K562 (cell line): ENCODE data around the gene MED16. TPM values are rescaled to one million over a fixed set of nuclear protein-coding genes. Genes with fewer than 3 reads are reported as not detected.

Experiments used
- ATAC-seq: fragments of 200-7000 bp; cut with Tn5 transposase; 3 replicates; pipeline ENCODE4 v1.9.1; 2020; ENCODE audit warnings: moderate library complexity
- BruUV-seq: library from RNA; stranded (reverse); fragments of 400-500 nt; replicated peaks from 2 replicates; lab custom pipeline; 2021; lab: Mats Ljungman, UMichigan
- CTCF ChIA-PET: fragments of 300-600 bp; formaldehyde crosslinking; extraction: SDS; loops from one replicate; lab custom pipeline; 2021; ENCODE audit warnings: low intra/inter-chr PET ratio; lab: Yijun Ruan, JAX
- POLR2A ChIA-PET: fragments of 300-600, 350-650 bp; sonication (Branson Sonifier 250); formaldehyde crosslinking; extraction: SDS; loops from one replicate; lab custom pipeline; 2021; ENCODE audit warnings: antibody characterized with exemption, inconsistent platforms; lab: Yijun Ruan, JAX
- DNase-seq, 4 experiments: peaks; one replicate each; pipeline versions ENCODE4 v3.0.0 to v3.0.0-alpha.2; 2011 to 2018; ENCODE audit warnings: low spot score in 3 of 4, mixed read lengths in 3 of 4; ENCODE audit errors: extremely low read depth in 1 of 4
- FAIRE-seq: peaks from 2 replicates; lab custom pipeline; 2011; peaks lifted over from hg19 to GRCh38; lab: Jason Lieb, UNC
- H2AFZ ChIP-seq: 2 replicates; pipeline ENCODE4 v1.6.0; 2011; ENCODE audit warnings: low read depth, low read length, control low read depth, inconsistent platforms
- H3K27ac ChIP-seq: fragments of 200-600 bp; 3 replicates; pipeline ENCODE4 v1.8.0; 2011; ENCODE audit warnings: low read depth, mild to moderate bottlenecking, control low read depth, inconsistent platforms, low read length, moderate library complexity, mixed read lengths; ENCODE audit errors: extremely low read depth
- H3K27me3 ChIP-seq, 2 experiments: fragments of 300-600 bp in 1 of 2; 2 replicates in 1 of 2; 3 replicates in 1 of 2; pipeline versions ENCODE4 v1.6.0 to v1.8.0; 2011; ENCODE audit warnings: inconsistent platforms in 2 of 2, low read length in 2 of 2, mild to moderate bottlenecking in 1 of 2, mixed read lengths in 1 of 2, moderate library complexity in 1 of 2; ENCODE audit not compliant: control insufficient read depth in 2 of 2, insufficient read depth in 2 of 2
- H3K36me3 ChIP-seq: fragments of 300-600 bp; 3 replicates; pipeline ENCODE4 v1.8.0; 2011; ENCODE audit warnings: mild to moderate bottlenecking, low read length, inconsistent platforms; ENCODE audit not compliant: control insufficient read depth, insufficient read depth
- H3K4me1 ChIP-seq, 2 experiments: fragments of 200-600 bp in 1 of 2; replicated peaks in 1 of 2; 2 replicates in 1 of 2; 3 replicates in 1 of 2; pipeline versions ENCODE4 v1.5.1 to v1.8.0; 2011; ENCODE audit warnings: inconsistent platforms in 2 of 2, low read length in 2 of 2, mild to moderate bottlenecking in 1 of 2, mixed read lengths in 1 of 2, moderate library complexity in 1 of 2; ENCODE audit not compliant: control insufficient read depth in 2 of 2, insufficient read depth in 2 of 2
- H3K4me2 ChIP-seq: 2 replicates; pipeline ENCODE4 v1.6.1; 2011; ENCODE audit warnings: low read length, control low read depth, inconsistent platforms, mixed read lengths; ENCODE audit not compliant: insufficient read depth
- H3K4me3 ChIP-seq: fragments of 200-600 bp; sonication (generic), shearing (Covaris generic); 2 replicates; pipeline ENCODE4 v1.5.1; 2016; ENCODE audit warnings: control low read depth, inconsistent platforms
- H3K79me2 ChIP-seq: fragments of 200-600 bp; 3 replicates; pipeline ENCODE4 v1.8.0; 2011; ENCODE audit warnings: low read length, inconsistent platforms; ENCODE audit not compliant: control insufficient read depth, insufficient read depth
- H3K9ac ChIP-seq, 2 experiments: 2 replicates each; pipeline versions ENCODE4 v1.6.0 to v1.6.1; 2011; ENCODE audit warnings: low read depth in 2 of 2, low read length in 2 of 2, control low read depth in 1 of 2, inconsistent platforms in 1 of 2, mild to moderate bottlenecking in 1 of 2, mixed read lengths in 1 of 2; ENCODE audit not compliant: insufficient read depth in 1 of 2
- H3K9me1 ChIP-seq: one replicate; pipeline ENCODE4 v1.6.0; 2011; ENCODE audit warnings: inconsistent platforms, mild to moderate bottlenecking, low read length, moderate library complexity; ENCODE audit not compliant: control insufficient read depth, insufficient read depth
- H3K9me3 ChIP-seq: replicated peaks from 2 replicates; pipeline ENCODE4 v1.5.1; 2011; ENCODE audit warnings: low read depth, low read length, inconsistent platforms; ENCODE audit not compliant: control insufficient read depth, insufficient read depth
- H4K20me1 ChIP-seq: replicated peaks from 2 replicates; pipeline ENCODE4 v1.6.1; 2011; ENCODE audit warnings: low read length, inconsistent platforms, mixed read lengths; ENCODE audit not compliant: control insufficient read depth, insufficient read depth
- CBX8 ChIP-seq: fragments of 200-600 bp; sonication (generic); IDR thresholded peaks from 2 replicates; pipeline ENCODE4 v1.6.1; 2012; ENCODE audit warnings: borderline replicate concordance, mixed run types, low read depth, mild to moderate bottlenecking, moderate library complexity, mixed read lengths, low read length, control low read depth, inconsistent platforms; ENCODE audit not compliant: poor library complexity, severe bottlenecking; ENCODE audit errors: extremely low read depth
- DDX20 ChIP-seq: fragments of 450-650 bp; IDR thresholded peaks from 2 replicates; pipeline ENCODE4 v1.6.1; 2016; ENCODE audit warnings: missing genetic modification characterization, low read depth, mild to moderate bottlenecking, missing compliant biosample characterization, moderate library complexity
- POLR2G ChIP-seq: fragments of 200-400 bp; formaldehyde crosslinking; IDR thresholded peaks from 2 replicates; pipeline ENCODE4 v1.6.1; 2017; ENCODE audit warnings: low read depth, mild to moderate bottlenecking, antibody characterized with exemption, low read length, moderate library complexity
- RBFOX2 ChIP-seq: fragments of 200-400 bp; formaldehyde crosslinking; IDR thresholded peaks from 2 replicates; pipeline ENCODE4 v1.6.1; 2017; ENCODE audit warnings: low read depth, mild to moderate bottlenecking, low read length, moderate library complexity
- SIN3A ChIP-seq, 2 experiments: fragments of 150-350 bp in 1 of 2; IDR thresholded peaks; 2 replicates each; pipeline ENCODE4 v1.6.1; 2011 to 2016; ENCODE audit warnings: borderline replicate concordance in 2 of 2, low read depth in 2 of 2, low read length in 2 of 2, mild to moderate bottlenecking in 2 of 2, moderate library complexity in 2 of 2; ENCODE audit not compliant: control insufficient read depth in 1 of 2
- ZNF644 ChIP-seq: fragments of 200-800 bp; sonication (Bioruptor generic); IDR thresholded peaks from 2 replicates; pipeline ENCODE4 v1.6.1; 2016; ENCODE audit warnings: low read depth, missing genetic modification characterization, missing compliant biosample characterization
- ZNF785 ChIP-seq: fragments of 250-450 bp; sonication (Bioruptor Pico); IDR thresholded peaks from 2 replicates; pipeline ENCODE4 v1.4.0; 2020; ENCODE audit warnings: mild to moderate bottlenecking
- WGBS: fragments of 100-300 bp; shearing (Covaris generic); methylation state at CpG from one replicate; pipeline ENCODE4 v1.1.6; 2016; ENCODE audit warnings: low coverage, mixed read lengths; ENCODE audit not compliant: insufficient coverage; ENCODE audit errors: missing lambda C conversion rate; 5-methylcytosine and 5-hydroxymethylcytosine counted together
- in situ Hi-C: fragments of 300-500 bp; cut with MboI; formaldehyde crosslinking; loops from 4 replicates; pipeline ENCODE4 v1.15.0; 2018; ENCODE audit warnings: inconsistent platforms, mixed read lengths
- intact Hi-C: fragments of 100-400 bp; cut with micrococcal nuclease; formaldehyde crosslinking; loops from 2 replicates; pipeline ENCODE4 v1.14.2; 2022
- polyA plus RNA-seq, 8 experiments: library from polyadenylated mRNA; depleted of rRNA in 4 of 8; stranded (reverse) in 5 of 8; unstranded in 3 of 8; fragments of >200 nt; fragmentation: Nextera tagmentation in 2 of 8; fragmentation: Illumina TruSeq in 1 of 8; extraction: Ambion mirVana in 2 of 8; extraction: Trizol in 1 of 8; gene quantifications; 2 replicates each; pipeline versions ENCODE4 v1.2.1 to v1.2.3, GENCODE V29; 2011 to 2014; ENCODE audit warnings: inconsistent platforms in 1 of 8, missing spikeins in 1 of 8
- total RNA-seq, 7 experiments: library from RNA; depleted of rRNA in 6 of 7; stranded (reverse); fragments of >200 nt in 6 of 7; fragmentation: Illumina TruSeq in 2 of 7; extraction: Trizol in 2 of 7; gene quantifications; 2 replicates each; pipeline versions ENCODE4 v1.2.1 to v1.2.3, GENCODE V29; 2011 to 2021; ENCODE audit warnings: low replicate concordance in 1 of 7
- TF ChIP-seq, protein P1 (sequence below): fragments of 450-650 bp; IDR thresholded peaks from 2 replicates; pipeline ENCODE4 v1.6.1; 2017; ENCODE audit warnings: antibody characterized with exemption, mild to moderate bottlenecking
- TF ChIP-seq, protein P2 (sequence below): fragments of 200-800 bp; sonication (Bioruptor generic); IDR thresholded peaks from 2 replicates; pipeline ENCODE4 v1.6.1; 2016; ENCODE audit warnings: missing genetic modification characterization, missing compliant biosample characterization

MED16 gene
- total and polyA plus RNA-seq, 9 of the 15 experiments (the other 6 are each of a cell fraction or from before 2014, with no cell fraction given): 0.89 to 59.9 (median 8.6) TPM

DNA sequence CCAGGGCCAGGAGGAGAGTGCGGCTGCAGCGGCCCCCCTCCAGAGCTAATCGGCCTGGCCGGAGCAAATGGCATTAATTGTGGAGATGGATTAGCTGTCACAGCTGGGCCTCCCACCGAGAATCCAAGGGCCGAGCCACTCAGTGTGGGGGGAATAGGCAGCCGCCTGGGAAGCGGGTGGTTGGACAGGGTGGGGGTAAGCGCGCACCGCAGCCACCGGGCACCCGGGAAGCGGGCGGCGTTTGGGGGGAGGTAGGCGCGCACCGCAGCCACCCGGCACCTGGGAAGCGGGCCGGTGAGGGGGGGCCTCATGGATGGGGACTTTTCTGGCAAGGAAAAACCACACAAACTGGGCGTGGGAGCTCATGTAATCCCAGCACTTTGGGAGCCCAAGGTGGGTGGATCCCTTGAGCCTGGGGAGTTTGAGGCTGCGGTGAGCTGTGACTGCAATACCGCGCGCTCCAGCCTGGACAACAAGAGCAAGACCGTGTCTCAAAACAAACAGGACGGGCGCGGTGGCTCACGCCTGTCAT, 10.3 kb upstream of the MED16 start:
- FAIRE-seq: no peak
- Histone ChIP-seq H3K79me2 (peaks cover 80% of the 10 kb centered on the region), H3K4me3 (no peak overlapping the region), H3K4me1 (peaks cover 54 to 88% of the 10 kb centered on the region in 2 experiments), H3K9me1 (peaks cover 5% of the 10 kb centered on the region), H4K20me1 (peaks cover 12% of the 10 kb centered on the region), H3K4me2 (no peak overlapping the region), H2AFZ (no peak overlapping the region), H3K9ac (peak overlapping the region in 1 of 2 experiments; percentile 85; a peak in 2 of 4 replicates), H3K9me3 (no peaks in the 10 kb centered on the region), H3K36me3 (peaks cover 65% of the 10 kb centered on the region; the same call in 2 of the 3 replicates), H3K27ac (peak overlapping the region; percentile 61), H3K27me3 (no peaks in the 10 kb centered on the region)
- peak in 1 of 4 experiments; percentile 67 for DNase-seq
- ATAC-seq: no peak
- intact Hi-C loops (no loop called here), in situ Hi-C loops (no loop called here)
- CTCF ChIA-PET: no interaction called here
- no TSS peak for BruUV-seq
- POLR2A ChIA-PET: interaction anchor here (0.6 to 3.2 kb wide), 2 partner anchors 10 to 833 kb away, joined by 3 to 15 read pairs; partner anchors contain the start of genes MED16 and RNU6-9
- WGBS: 34% methylated on average over 27 of the region's 32 CpGs
- TF ChIP-seq, protein P1, sequence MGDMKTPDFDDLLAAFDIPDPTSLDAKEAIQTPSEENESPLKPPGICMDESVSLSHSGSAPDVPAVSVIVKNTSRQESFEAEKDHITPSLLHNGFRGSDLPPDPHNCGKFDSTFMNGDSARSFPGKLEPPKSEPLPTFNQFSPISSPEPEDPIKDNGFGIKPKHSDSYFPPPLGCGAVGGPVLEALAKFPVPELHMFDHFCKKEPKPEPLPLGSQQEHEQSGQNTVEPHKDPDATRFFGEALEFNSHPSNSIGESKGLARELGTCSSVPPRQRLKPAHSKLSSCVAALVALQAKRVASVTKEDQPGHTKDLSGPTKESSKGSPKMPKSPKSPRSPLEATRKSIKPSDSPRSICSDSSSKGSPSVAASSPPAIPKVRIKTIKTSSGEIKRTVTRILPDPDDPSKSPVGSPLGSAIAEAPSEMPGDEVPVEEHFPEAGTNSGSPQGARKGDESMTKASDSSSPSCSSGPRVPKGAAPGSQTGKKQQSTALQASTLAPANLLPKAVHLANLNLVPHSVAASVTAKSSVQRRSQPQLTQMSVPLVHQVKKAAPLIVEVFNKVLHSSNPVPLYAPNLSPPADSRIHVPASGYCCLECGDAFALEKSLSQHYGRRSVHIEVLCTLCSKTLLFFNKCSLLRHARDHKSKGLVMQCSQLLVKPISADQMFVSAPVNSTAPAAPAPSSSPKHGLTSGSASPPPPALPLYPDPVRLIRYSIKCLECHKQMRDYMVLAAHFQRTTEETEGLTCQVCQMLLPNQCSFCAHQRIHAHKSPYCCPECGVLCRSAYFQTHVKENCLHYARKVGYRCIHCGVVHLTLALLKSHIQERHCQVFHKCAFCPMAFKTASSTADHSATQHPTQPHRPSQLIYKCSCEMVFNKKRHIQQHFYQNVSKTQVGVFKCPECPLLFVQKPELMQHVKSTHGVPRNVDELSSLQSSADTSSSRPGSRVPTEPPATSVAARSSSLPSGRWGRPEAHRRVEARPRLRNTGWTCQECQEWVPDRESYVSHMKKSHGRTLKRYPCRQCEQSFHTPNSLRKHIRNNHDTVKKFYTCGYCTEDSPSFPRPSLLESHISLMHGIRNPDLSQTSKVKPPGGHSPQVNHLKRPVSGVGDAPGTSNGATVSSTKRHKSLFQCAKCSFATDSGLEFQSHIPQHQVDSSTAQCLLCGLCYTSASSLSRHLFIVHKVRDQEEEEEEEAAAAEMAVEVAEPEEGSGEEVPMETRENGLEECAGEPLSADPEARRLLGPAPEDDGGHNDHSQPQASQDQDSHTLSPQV: 0 out of 2 replicates have a peak, but pooled peaks have one; percentile 38
- no peak for TF ChIP-seq DDX20
- TF ChIP-seq, protein P2, sequence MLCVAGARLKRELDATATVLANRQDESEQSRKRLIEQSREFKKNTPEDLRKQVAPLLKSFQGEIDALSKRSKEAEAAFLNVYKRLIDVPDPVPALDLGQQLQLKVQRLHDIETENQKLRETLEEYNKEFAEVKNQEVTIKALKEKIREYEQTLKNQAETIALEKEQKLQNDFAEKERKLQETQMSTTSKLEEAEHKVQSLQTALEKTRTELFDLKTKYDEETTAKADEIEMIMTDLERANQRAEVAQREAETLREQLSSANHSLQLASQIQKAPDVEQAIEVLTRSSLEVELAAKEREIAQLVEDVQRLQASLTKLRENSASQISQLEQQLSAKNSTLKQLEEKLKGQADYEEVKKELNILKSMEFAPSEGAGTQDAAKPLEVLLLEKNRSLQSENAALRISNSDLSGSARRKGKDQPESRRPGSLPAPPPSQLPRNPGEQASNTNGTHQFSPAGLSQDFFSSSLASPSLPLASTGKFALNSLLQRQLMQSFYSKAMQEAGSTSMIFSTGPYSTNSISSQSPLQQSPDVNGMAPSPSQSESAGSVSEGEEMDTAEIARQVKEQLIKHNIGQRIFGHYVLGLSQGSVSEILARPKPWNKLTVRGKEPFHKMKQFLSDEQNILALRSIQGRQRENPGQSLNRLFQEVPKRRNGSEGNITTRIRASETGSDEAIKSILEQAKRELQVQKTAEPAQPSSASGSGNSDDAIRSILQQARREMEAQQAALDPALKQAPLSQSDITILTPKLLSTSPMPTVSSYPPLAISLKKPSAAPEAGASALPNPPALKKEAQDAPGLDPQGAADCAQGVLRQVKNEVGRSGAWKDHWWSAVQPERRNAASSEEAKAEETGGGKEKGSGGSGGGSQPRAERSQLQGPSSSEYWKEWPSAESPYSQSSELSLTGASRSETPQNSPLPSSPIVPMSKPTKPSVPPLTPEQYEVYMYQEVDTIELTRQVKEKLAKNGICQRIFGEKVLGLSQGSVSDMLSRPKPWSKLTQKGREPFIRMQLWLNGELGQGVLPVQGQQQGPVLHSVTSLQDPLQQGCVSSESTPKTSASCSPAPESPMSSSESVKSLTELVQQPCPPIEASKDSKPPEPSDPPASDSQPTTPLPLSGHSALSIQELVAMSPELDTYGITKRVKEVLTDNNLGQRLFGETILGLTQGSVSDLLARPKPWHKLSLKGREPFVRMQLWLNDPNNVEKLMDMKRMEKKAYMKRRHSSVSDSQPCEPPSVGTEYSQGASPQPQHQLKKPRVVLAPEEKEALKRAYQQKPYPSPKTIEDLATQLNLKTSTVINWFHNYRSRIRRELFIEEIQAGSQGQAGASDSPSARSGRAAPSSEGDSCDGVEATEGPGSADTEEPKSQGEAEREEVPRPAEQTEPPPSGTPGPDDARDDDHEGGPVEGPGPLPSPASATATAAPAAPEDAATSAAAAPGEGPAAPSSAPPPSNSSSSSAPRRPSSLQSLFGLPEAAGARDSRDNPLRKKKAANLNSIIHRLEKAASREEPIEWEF (CRISPR knock-in tag): no peak
- TF ChIP-seq POLR2G: peak; percentile 67
- no peak for TF ChIP-seq SIN3A (IDR thresholded peaks at IDR 0.05; ENCODE audit: borderline replicate concordance in 2 of 2, control insufficient read depth in 1 of 2, low read depth in 2 of 2, low read length in 2 of 2)
- no peak for TF ChIP-seq ZNF785
- peak; percentile 53; the same call in 1 of the 2 replicates for TF ChIP-seq RBFOX2
- no peak for TF ChIP-seq CBX8
- TF ChIP-seq ZNF644 (tag): no peak
